CD8-positive, alpha-beta memory T cell (primary cell): ENCODE measurements around the gene DOCK3. TPM values are rescaled to one million over a fixed set of nuclear protein-coding genes. Genes with fewer than 3 reads are reported as not detected.
"Not testable (repeated sequence)": the region's sequence is repeated elsewhere in the genome, so short reads cannot be mapped to it uniquely, and the experiment has no call there.

Experiments used
- CTCF ChIA-PET: fragments of 350-600 bp; sonication (Branson Sonifier 250); formaldehyde crosslinking; loops from one replicate; lab custom pipeline; 2021; ENCODE audit warnings: antibody characterized with exemption; lab: Charles Lee
- POLR2A ChIA-PET: fragments of 350-600 bp; sonication (Branson Sonifier 250); formaldehyde crosslinking; loops from one replicate; lab custom pipeline; 2021; ENCODE audit warnings: antibody characterized with exemption; lab: Charles Lee
- DNase-seq, 5 donors: peaks; one replicate each; pipeline versions ENCODE4 v3.0.0 to v3.0.0-alpha.2; 2020 to 2022; ENCODE audit warnings: mixed read lengths in 1 of 5
- H3K27ac ChIP-seq: one replicate; pipeline ENCODE4 v1.7.0; 2013; ENCODE audit warnings: low read depth, mild to moderate bottlenecking, low read length, moderate library complexity
- H3K27me3 ChIP-seq: 2 replicates; pipeline ENCODE4 v1.7.0; 2013; ENCODE audit warnings: low read length, mild to moderate bottlenecking; ENCODE audit not compliant: insufficient read depth, poor library complexity, severe bottlenecking
- H3K36me3 ChIP-seq: 2 replicates; pipeline ENCODE4 v1.7.0; 2013; ENCODE audit warnings: mild to moderate bottlenecking, low read length, moderate library complexity; ENCODE audit not compliant: insufficient read depth
- H3K4me1 ChIP-seq: 2 replicates; pipeline ENCODE4 v1.7.0; 2013; ENCODE audit warnings: mild to moderate bottlenecking, low read length, moderate library complexity; ENCODE audit not compliant: insufficient read depth
- H3K4me3 ChIP-seq: 2 replicates; pipeline ENCODE4 v1.7.0; 2013; ENCODE audit warnings: mild to moderate bottlenecking, low read length
- H3K9me3 ChIP-seq: 2 replicates; pipeline ENCODE4 v1.7.0; 2013; ENCODE audit warnings: mild to moderate bottlenecking, low read length
- H3K27ac Mint-ChIP-seq, 8 donors: one replicate each; pipeline ENCODE4 v1.8.0; 2020 to 2021; ENCODE audit warnings: mixed read lengths in 8 of 8, mild to moderate bottlenecking in 6 of 8, inconsistent platforms in 3 of 8, moderate library complexity in 3 of 8
- H3K27me3 Mint-ChIP-seq, 2 donors: one replicate each; pipeline ENCODE4 v1.8.0; 2020 to 2021; ENCODE audit warnings: mixed read lengths in 2 of 2, mild to moderate bottlenecking in 1 of 2, moderate library complexity in 1 of 2
- H3K36me3 Mint-ChIP-seq, 3 donors: one replicate each; pipeline ENCODE4 v1.8.0; 2020 to 2021; ENCODE audit warnings: mixed read lengths in 3 of 3, inconsistent platforms in 1 of 3, mild to moderate bottlenecking in 1 of 3
- H3K4me1 Mint-ChIP-seq, 3 donors: one replicate each; pipeline ENCODE4 v1.8.0; 2020 to 2021; ENCODE audit warnings: mixed read lengths in 3 of 3, inconsistent platforms in 1 of 3, mild to moderate bottlenecking in 1 of 3
- H3K4me3 Mint-ChIP-seq, 7 donors: one replicate each; pipeline ENCODE4 v1.8.0; 2020 to 2021; ENCODE audit warnings: mixed read lengths in 7 of 7, mild to moderate bottlenecking in 6 of 7, moderate library complexity in 4 of 7, inconsistent platforms in 2 of 7
- H3K9me3 Mint-ChIP-seq, 5 donors: one replicate each; pipeline ENCODE4 v1.8.0; 2020 to 2022; ENCODE audit warnings: mixed read lengths in 5 of 5, mild to moderate bottlenecking in 3 of 5, moderate library complexity in 2 of 5, inconsistent platforms in 1 of 5
- polyA plus RNA-seq: library from polyadenylated mRNA; unstranded; fragments of 300-500 nt; fragmentation: Illumina TruSeq; gene quantifications from one replicate; pipeline ENCODE4 v1.2.3, GENCODE V29; 2021
- total RNA-seq, 2 experiments: library from RNA; stranded (reverse); gene quantifications; one replicate each; pipeline ENCODE4 v1.2.3, GENCODE V29; 2021

DOCK3 gene
- total and polyA plus RNA-seq, 3 experiments from 2014 or later: 0.16 to 2.1 (median 2.0) TPM

- Mint-ChIP-seq H3K4me1 (peaks cover 0 to 3% (median 0%) of the 10 kb centered on the region in 3 donors), H3K27me3 (peaks cover 3 to 5% of the 10 kb centered on the region in 2 donors), H3K27ac (peak overlapping the region in 2 of 8 donors; percentile 14 to 47), H3K9me3 (no peaks in the 10 kb centered on the region), H3K36me3 (peaks cover 0 to 1% (median 0%) of the 10 kb centered on the region in 3 donors), H3K4me3 (no peak overlapping the region)
- DNase-seq: no peak
- CTCF ChIA-PET: interaction anchor here (0.9 to 15.8 kb wide), 2 partner anchors 13 to 38 kb away, joined by 3 to 277 read pairs; partner anchors contain the start of genes CISH and MAPKAPK3
- H3K9me3 ChIP-seq: no peaks in the 10 kb centered on the region
- H3K36me3 ChIP-seq: no peaks in the 10 kb centered on the region
- H3K4me3 ChIP-seq: no peak overlapping the region
- POLR2A ChIA-PET: no interaction called here
- H3K27ac ChIP-seq: no peak overlapping the region
- no peaks in the 10 kb centered on the region for H3K4me1 ChIP-seq
- H3K27me3 ChIP-seq: no peaks in the 10 kb centered on the region
Observed at GRCh38 chr3:50657816-50658215, 16.9 kb upstream of the DOCK3 start.

DNA sequence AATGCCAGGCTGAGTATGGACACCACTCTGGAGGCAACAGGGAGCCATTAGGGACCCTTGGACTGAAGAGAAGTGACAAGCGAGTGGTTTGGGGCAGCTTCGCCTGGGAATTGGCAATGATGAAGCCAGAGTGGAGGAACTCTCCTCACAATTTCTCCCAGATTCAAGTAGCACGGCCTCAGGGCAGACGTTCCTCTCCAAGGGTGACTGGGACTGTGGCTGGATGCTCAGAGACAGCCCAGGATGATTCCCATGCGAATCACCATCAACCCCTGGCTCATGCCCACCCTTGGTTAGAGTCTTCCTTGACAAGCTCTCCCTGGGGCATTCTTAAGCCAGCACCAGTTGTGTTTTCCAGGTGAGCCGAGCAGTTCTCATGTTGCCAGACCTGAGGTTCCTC is 16.3 kb upstream of the DOCK3 start:
- H3K27ac ChIP-seq: no peak overlapping the region
- CTCF ChIA-PET: interaction anchor here (15.8 kb wide), 1 partner anchor 39 kb away, joined by 277 read pairs; the partner anchor contains the start of genes CISH and MAPKAPK3
- POLR2A ChIA-PET: no interaction called here

GRCh38 chr3:50658831-50659230 is 15.9 kb upstream of the DOCK3 start:
- no peak overlapping the region for H3K4me3 ChIP-seq
- no peak overlapping the region for H3K27ac ChIP-seq
- no peaks in the 10 kb centered on the region for H3K9me3 Mint-ChIP-seq
- H3K27ac Mint-ChIP-seq: no peak overlapping the region
- H3K4me3 Mint-ChIP-seq: no peak overlapping the region
- H3K36me3 Mint-ChIP-seq: peaks cover 0 to 1% (median 0%) of the 10 kb centered on the region in 3 donors
- no peaks in the 10 kb centered on the region for H3K36me3 ChIP-seq
- no peak for DNase-seq
- H3K27me3 Mint-ChIP-seq: peaks cover 3 to 9% of the 10 kb centered on the region in 2 donors
- no peaks in the 10 kb centered on the region for H3K4me1 ChIP-seq
- no peaks in the 10 kb centered on the region for H3K9me3 ChIP-seq
- CTCF ChIA-PET: interaction anchor here (15.8 kb wide), 1 partner anchor 39 kb away, joined by 277 read pairs; the partner anchor contains the start of genes CISH and MAPKAPK3
- no peaks in the 10 kb centered on the region for H3K4me1 Mint-ChIP-seq
- POLR2A ChIA-PET: no interaction called here
- no peaks in the 10 kb centered on the region for H3K27me3 ChIP-seq

More for the DNA sequence above, 16.3 kb upstream of the DOCK3 start:
- H3K27me3 ChIP-seq: no peaks in the 10 kb centered on the region
- H3K36me3 ChIP-seq: no peaks in the 10 kb centered on the region
- no peak for DNase-seq
- H3K4me3 ChIP-seq: no peak overlapping the region
- no peaks in the 10 kb centered on the region for H3K9me3 Mint-ChIP-seq
- H3K27ac Mint-ChIP-seq: peak overlapping the region in 1 of 8 donors; percentile 14
- H3K9me3 ChIP-seq: no peaks in the 10 kb centered on the region
- no peaks in the 10 kb centered on the region for H3K4me1 ChIP-seq
- H3K4me3 Mint-ChIP-seq: no peak overlapping the region
- peaks cover 3 to 9% of the 10 kb centered on the region in 2 donors for H3K27me3 Mint-ChIP-seq
- H3K4me1 Mint-ChIP-seq: no peaks in the 10 kb centered on the region
- peaks cover 0 to 1% (median 0%) of the 10 kb centered on the region in 3 donors for H3K36me3 Mint-ChIP-seq

DNA sequence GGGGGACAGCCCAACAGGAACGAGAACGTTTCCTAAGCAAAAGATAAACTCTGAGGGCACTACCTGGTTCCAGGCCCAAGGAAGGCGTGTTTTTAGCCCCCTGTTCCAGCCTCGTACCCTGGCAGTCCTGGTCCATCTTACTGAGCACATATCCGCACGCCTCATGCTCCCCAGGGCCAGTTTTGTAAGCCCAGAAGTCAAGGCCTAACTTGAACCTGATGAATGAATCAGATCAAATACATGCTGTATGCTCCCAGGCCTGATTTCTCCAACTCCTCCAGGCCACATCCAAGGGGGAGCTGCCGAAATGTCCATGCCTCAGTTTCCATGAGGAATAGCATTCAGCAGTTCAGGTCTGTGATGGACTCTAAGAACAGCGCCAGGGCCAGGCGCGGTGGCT is 14.3 kb upstream of the DOCK3 start:
- Mint-ChIP-seq H3K9me3 (no peaks in the 10 kb centered on the region), H3K4me3 (no peak overlapping the region), H3K4me1 (peaks cover 2 to 5% (median 4%) of the 10 kb centered on the region in 3 donors), H3K27me3 (peaks cover 7 to 9% of the 10 kb centered on the region in 2 donors), H3K36me3 (peaks cover 0 to 1% (median 0%) of the 10 kb centered on the region in 3 donors), H3K27ac (no peak overlapping the region)
- ChIA-PET CTCF (no interaction called here), POLR2A (no interaction called here)
- no peak overlapping the region for H3K27ac ChIP-seq
- no peak overlapping the region for H3K4me3 ChIP-seq
- no peaks in the 10 kb centered on the region for H3K36me3 ChIP-seq
- no peak for DNase-seq
- H3K4me1 ChIP-seq: no peaks in the 10 kb centered on the region
- no peaks in the 10 kb centered on the region for H3K9me3 ChIP-seq
- H3K27me3 ChIP-seq: no peaks in the 10 kb centered on the region

DNA sequence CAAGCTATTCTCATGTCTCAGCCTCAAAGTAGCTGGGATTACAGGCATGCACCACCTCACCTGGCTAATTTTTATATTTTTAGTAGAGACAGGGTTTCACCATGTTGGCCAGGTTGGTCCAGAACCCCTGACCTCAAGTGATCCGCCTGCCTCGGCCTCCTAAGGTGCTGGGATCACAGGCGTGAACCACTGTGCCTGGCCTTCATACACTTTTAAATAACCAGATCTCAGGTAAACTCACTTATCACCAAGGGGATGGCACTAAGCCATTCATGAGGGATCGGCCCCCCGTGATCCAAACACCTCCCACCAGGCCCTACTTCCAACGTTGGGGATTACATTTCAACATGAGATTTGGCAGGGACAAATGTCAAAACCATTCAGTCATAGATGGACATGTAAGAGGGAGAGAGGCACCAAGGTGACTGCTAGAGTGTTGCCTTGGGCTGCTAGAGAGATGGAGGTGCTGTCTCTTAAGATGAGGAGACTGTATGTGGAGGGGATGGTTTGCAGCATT is 13.3 kb upstream of the DOCK3 start:
- Histone ChIP-seq H3K27ac (no peak overlapping the region), H3K27me3 (no peaks in the 10 kb centered on the region), H3K36me3 (no peaks in the 10 kb centered on the region), H3K4me3 (no peak overlapping the region), H3K4me1 (no peaks in the 10 kb centered on the region), H3K9me3 (no peaks in the 10 kb centered on the region)
- H3K27ac Mint-ChIP-seq: no peak overlapping the region
- no peak for DNase-seq
- H3K36me3 Mint-ChIP-seq: peaks cover 0 to 1% (median 0%) of the 10 kb centered on the region in 3 donors
- H3K4me1 Mint-ChIP-seq: peaks cover 3 to 10% (median 9%) of the 10 kb centered on the region in 3 donors
- H3K27me3 Mint-ChIP-seq: peaks cover 7 to 9% of the 10 kb centered on the region in 2 donors
- H3K4me3 Mint-ChIP-seq: no peak overlapping the region
- ChIA-PET POLR2A (no interaction called here), CTCF (no interaction called here)
- H3K9me3 Mint-ChIP-seq: no peaks in the 10 kb centered on the region

DNA sequence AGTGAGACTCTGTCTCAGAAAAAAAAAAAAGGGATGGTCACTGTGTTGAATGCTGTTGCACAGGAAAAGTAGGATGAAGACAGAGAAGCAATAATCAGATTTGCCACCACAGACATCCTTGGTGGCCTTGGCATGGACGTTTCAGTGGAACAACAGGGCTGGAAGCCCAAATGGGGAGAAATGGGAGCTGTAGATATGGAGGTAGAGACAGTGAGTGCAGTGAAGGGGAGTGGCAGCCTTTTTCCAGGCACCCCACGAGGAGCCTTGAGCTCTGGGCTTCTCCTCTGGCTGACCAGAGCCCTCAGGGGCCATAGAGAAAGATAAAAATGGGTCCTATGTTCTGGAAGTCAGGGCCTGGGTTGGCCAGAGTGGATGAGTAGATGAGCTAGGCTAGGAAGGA is 12.3 kb upstream of the DOCK3 start:
- Mint-ChIP-seq H3K4me1 (peaks cover 3 to 10% (median 9%) of the 10 kb centered on the region in 3 donors), H3K27me3 (peaks cover 7 to 13% of the 10 kb centered on the region in 2 donors), H3K4me3 (no peak overlapping the region), H3K36me3 (peaks cover 0 to 1% (median 0%) of the 10 kb centered on the region in 3 donors), H3K9me3 (no peaks in the 10 kb centered on the region), H3K27ac (peak overlapping the region in 1 of 8 donors; percentile 30)
- CTCF ChIA-PET: interaction anchor here (0.8 kb wide), 1 partner anchor 8 kb away, joined by 3 read pairs; no protein-coding TSS in a partner anchor
- Histone ChIP-seq H3K27ac (no peak overlapping the region), H3K4me3 (no peak overlapping the region), H3K36me3 (no peaks in the 10 kb centered on the region), H3K27me3 (no peaks in the 10 kb centered on the region), H3K4me1 (no peaks in the 10 kb centered on the region), H3K9me3 (no peaks in the 10 kb centered on the region)
- DNase-seq: no peak
- POLR2A ChIA-PET: no interaction called here

- Histone ChIP-seq H3K27ac (no peak overlapping the region), H3K9me3 (no peaks in the 10 kb centered on the region), H3K27me3 (no peaks in the 10 kb centered on the region), H3K4me3 (no peak overlapping the region), H3K36me3 (no peaks in the 10 kb centered on the region), H3K4me1 (no peaks in the 10 kb centered on the region)
- Mint-ChIP-seq H3K9me3 (no peaks in the 10 kb centered on the region), H3K27ac (no peak overlapping the region), H3K27me3 (peaks cover 12 to 13% of the 10 kb centered on the region in 2 donors), H3K36me3 (no peaks in the 10 kb centered on the region), H3K4me3 (no peak overlapping the region), H3K4me1 (peaks cover 3 to 10% (median 9%) of the 10 kb centered on the region in 3 donors)
- ChIA-PET CTCF (no interaction called here), POLR2A (no interaction called here)
- no peak for DNase-seq
Observed at GRCh38 chr3:50665081-50665840, 9.5 kb upstream of the DOCK3 start.

DNA sequence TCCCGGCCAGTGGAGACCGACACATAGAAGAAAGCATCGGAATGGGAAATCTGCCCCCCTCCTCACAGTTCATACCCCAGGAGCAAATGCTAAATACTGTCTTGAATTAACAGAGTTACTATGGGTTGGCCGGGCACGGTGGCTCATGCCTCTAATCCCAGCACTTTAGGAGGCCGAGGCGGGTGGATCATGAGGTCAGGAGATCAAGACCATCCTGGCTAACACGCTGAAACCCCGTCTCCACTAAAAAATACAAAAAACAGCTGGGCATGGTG is 8.9 kb upstream of the DOCK3 start:
- H3K27me3 ChIP-seq, H3K4me3 ChIP-seq, H3K27ac ChIP-seq, H3K4me3 Mint-ChIP-seq, H3K9me3 ChIP-seq, H3K4me1 Mint-ChIP-seq, H3K27ac Mint-ChIP-seq, H3K9me3 Mint-ChIP-seq, DNase-seq, H3K4me1 ChIP-seq, POLR2A ChIA-PET, H3K36me3 ChIP-seq, H3K36me3 Mint-ChIP-seq: not testable (repeated sequence)
- CTCF ChIA-PET: interaction anchor here (1.1 kb wide), 1 partner anchor 13 kb away, joined by 3 read pairs; no protein-coding TSS in a partner anchor
- peaks cover 12 to 16% of the 10 kb centered on the region in 2 donors for H3K27me3 Mint-ChIP-seq
